Left ventricle myocardium superior (tissue), 1 donor: Measurements from ENCODE around the gene BCS1L. TPM values are rescaled to one million over a fixed set of nuclear protein-coding genes. Genes with fewer than 3 reads are reported as not detected.
A peak's percentile ranks its signal among the peaks of the same experiment; 100 is the strongest.
"Not testable (repeated sequence)": the region's sequence is repeated elsewhere in the genome, so short reads cannot be mapped to it uniquely, and the experiment has no call there.

Experiments used
- ATAC-seq: fragments of 200-7000 bp; cut with Tn5 transposase; one replicate; pipeline ENCODE4 v1.9.1; 2020; ENCODE audit warnings: mild to moderate bottlenecking, moderate library complexity
- DNase-seq: peaks from one replicate; pipeline ENCODE4 v3.0.0-alpha.2; 2020
- intact Hi-C: fragments of 100-400 bp; cut with micrococcal nuclease; formaldehyde crosslinking; loops from one replicate; pipeline ENCODE4 v1.11.0; 2022
- total RNA-seq: library from RNA; stranded (reverse); fragmentation: NEBNext Ultra II Directional; extraction: Animal tissue kit (Norgen Biotek cat#: 25700); gene quantifications from one replicate; pipeline ENCODE4 v1.2.1, GENCODE V29; 2021
- donor health status: DM: no; HTN: yes; CAD: no; lungs with severe emphysema.

The BCS1L gene
- total RNA-seq, 1 donor from 2014 or later = 49.1 TPM

DNA sequence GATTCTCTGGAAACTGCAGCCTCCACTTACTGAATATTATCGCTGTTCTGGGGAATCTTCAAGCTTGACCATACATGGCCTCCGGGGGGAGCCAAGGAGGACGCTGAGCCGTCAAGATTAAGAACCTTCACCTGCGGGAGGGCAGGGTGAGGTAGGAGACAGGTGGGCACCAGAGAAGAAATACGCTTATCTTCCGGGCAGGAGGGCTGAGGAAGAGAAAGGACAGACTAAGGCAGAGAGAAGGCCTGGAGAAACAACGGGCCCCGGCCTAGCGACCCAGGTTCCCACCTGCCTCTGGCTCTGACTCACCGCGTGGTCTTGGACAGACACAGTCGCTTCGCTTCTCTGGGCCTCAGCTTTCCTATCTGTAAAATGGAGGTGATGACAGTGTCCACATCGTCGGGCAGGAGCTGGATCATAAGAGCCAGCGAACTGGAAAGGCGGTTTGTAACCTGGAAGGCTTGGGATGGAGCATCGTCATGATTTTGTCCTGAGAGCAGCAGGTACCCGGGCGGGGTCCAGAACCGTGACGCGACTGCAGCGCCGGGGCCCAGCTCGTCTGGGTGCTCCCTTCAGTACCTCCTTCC lies 719 bp upstream of the BCS1L start:
- DNase-seq (no peak), ATAC-seq (no peak)
- intact Hi-C loops = no loop called here

- intact Hi-C loops = no loop called here
- DNase-seq (no peak), ATAC-seq (no peak)
These were observed 490 bp downstream of the BCS1L start for GRCh38 chr2:218659988-218660358.

DNA sequence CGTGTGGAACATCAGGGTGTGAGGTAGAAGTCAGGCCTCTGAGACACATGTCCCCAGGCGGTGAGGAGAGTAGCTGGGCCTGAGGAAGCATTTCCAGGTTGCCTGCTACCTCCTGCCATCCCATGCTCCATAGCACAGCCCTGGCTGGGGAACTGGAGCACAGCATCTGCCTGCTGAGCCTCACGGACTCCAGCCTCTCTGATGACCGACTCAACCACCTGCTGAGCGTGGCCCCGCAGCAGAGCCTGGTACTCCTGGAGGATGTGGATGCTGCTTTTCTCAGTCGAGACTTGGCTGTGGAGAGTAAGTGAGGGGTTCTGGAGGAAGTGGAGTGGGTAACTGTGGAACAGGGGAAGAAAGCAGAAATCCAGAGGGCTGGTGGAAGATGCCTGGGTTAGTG lies 2.9 kb downstream of the BCS1L start:
- ATAC-seq (no peak), DNase-seq (no peak)
- intact Hi-C loops = no loop called here

DNA sequence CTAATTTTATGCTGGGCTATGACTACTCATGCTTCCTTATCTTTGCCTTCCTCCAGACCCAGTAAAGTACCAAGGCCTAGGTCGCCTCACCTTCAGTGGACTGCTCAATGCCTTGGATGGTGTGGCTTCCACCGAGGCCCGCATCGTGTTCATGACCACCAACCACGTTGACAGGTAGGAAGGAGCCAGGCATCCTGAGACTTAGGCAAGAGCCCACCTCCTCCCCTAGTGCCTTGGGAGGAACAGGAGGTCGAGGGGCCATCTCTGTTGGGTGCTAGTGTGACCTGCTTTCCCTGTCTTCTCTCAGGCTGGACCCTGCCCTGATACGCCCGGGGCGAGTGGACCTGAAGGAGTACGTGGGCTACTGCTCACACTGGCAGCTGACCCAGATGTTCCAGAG lies 3.3 kb downstream of the BCS1L start:
- ATAC-seq (no peak), DNase-seq (no peak)
- intact Hi-C loops = no loop called here

- no peak for DNase-seq
- intact Hi-C loops = no loop called here
- no peak for ATAC-seq
These were observed 4.4 kb downstream of the BCS1L start for GRCh38 chr2:218663901-218664300.

DNA sequence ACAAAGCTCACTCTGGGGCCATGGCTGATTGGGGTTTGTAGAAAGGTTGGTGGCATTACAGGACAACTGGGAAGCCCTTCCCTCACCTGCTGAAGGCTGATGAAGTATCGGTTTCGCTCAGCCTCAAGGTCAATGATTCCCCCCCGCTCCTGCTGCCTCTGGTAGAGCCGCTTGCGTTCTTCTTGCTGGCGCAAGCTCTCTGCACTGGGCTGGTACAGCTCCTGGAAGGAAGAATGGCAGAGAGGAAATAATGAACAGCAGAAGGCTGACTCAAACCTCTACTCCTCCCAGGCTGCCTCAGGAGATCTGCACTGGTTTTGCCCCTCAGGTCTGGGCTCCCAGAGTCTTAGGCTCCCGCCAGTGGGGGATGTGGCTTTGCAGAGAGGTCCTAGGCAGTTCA lies 5.2 kb downstream of the BCS1L start:
- intact Hi-C loops = no loop called here
- no peak for DNase-seq
- ATAC-seq = no peak

DNA sequence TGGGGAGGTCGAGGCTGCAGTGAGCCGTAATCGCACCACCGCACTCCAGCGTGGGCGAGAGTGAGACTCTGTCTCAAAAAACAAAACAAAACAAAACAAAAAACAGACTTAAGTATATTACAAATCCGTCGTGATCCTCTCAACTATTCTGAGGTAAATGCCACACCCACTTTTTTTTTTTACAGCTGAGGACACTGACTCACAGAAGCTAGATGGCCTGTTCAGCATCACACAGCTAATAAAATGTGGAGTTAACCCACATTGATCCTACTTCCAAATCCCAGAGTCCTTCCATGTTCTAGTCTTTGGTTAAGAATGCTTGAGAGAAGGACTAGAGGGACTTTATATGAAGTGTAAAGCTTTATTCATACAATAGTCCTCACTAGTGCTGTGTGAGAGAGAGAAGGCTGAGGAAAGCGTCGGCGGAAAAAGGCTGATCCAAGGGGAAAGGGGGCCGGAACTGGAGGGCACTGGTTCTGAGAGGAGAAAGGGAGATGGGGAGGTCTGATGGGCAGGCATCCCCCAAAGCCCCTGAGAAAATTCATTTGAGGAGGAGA lies 11.7 kb downstream of the BCS1L start:
- intact Hi-C loops = no loop called here
- DNase-seq = no peak
- ATAC-seq = no peak

- peak; percentile 87 for DNase-seq
- ATAC-seq = peak; percentile 97
- intact Hi-C loops = no loop called here
These were observed 12.4 kb downstream of the BCS1L start, which contains the start of the genes RNF25 and STK36 for GRCh38 chr2:218671654-218672566. RNF25 (minus strand) TSS chr2:218672002; CDS start chr2:218671970, 32 bp downstream. STK36 (plus strand) TSS chr2:218672086; CDS start chr2:218672830, 744 bp downstream.

DNA sequence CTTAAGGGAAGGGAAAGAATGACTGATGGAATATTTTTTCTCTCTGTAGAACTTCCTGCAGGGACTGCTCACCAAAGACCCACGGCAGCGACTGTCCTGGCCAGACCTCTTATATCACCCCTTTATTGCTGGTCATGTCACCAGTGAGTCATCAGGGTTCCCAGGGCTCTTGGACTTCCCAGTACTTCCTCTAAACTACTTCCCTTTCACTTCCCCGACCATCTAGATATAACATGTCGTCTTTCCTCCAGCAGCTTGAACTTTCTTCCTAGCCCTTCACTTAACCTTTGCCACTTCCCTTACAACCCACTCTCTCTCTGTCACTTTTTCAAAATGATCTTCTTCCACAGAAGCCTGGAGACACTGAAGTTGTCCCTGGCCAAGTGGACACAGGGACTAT lies 19.6 kb downstream of the BCS1L start:
- ATAC-seq (no peak), DNase-seq (no peak)
- intact Hi-C loops = no loop called here

- ATAC-seq (no peak), DNase-seq (no peak)
- intact Hi-C loops = no loop called here
These were observed 20.6 kb downstream of the BCS1L start for GRCh38 chr2:218680061-218680460.

DNA sequence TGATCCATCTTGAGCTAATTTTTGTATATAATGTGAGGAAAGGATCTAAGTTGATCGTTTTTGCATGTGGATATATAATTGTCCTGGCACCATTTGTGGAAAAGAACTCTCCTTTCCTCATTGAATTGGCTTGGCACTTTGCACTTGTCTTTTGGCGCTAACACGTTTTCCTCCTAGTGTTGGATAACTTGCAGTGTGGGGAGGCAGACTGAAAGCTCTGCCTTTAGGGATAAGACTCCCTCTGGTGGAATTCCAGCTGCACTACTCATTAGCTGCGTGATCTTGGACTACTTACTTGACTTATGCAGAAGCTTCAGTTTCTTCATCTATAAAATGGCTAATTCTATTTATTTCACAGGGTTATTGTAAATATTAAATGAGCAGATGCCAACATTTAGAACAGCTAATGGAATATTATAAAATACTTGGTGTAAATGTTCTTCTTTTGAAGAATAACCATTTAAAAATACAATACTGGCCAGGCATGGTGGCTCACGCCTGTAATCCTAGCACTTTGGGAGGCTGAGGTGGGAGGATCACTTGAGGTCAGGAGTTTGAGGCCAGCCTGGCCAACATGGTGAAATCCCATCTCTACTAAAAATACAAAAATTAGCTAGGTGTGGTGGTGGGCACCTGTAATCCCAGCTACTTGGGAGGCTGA lies 28.0 kb downstream of the BCS1L start:
- DNase-seq, intact Hi-C loops: not testable (repeated sequence)
- ATAC-seq = peak; percentile 87

DNA sequence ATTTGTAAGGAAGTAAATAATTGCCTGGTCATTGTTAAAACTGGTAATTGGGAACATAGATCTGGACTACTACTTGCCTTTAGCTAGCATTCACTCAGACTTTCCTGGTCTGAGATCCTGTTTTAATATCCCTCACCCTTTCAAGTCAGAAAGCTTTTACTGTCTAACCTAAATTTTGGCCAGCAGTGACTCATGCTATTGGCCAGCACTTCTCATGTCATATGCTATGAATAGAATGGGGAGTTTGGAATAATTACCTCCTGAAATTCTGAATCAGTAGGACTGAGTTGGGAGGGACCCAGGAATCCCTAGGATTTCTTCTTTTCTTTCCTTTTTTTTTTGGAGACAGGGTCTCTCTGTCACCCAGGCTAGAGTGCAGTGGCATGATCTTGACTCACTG lies 31.8 kb downstream of the BCS1L start:
- peak; percentile 48 for ATAC-seq
- intact Hi-C loops = no loop called here
- DNase-seq = no peak

DNA sequence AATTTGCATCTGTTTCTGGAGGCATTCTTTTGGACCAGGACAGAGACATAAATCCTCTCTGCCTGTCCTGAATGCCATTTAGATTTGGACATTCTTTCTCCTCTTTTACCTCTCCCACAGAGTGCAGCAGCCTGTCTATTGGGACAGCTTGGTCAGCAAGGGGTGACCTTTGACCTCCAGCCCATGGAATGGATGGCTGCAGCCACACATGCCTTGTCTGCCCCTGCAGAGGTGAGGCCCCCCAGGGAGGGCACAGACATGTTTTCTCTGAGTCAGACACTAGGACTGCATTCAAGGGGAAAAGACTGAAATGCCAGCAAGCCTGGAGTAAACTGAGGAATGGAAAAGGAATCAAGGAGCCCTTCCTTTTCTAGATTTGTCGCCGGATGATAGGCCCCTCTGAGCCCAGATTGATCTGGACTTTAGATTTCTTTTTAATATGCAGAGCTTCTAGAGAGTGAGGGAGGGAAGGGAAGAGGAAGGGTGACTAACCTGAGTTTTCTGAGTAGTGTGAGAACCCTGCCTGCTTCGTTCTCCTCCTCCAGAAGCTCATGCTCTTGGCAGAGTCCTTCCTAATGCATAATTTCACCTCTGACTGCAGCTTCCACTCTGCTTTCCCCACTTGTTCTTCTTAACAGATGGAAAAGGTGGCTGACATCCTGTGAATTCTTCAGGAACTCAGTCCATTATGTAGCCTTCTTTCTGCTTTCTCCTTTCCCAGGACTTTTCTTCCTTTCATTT lies 35.1 kb downstream of the BCS1L start:
- no peak for DNase-seq
- no peak for ATAC-seq
- intact Hi-C loops = no loop called here

- DNase-seq (no peak), ATAC-seq (no peak)
- intact Hi-C loops = no loop called here
These were observed 39.4 kb downstream of the BCS1L start for GRCh38 chr2:218698885-218699284.

GRCh38 chr2:218701806-218702205 lies 42.3 kb downstream of the BCS1L start:
- ATAC-seq (peak; percentile 48), DNase-seq (no peak)
- intact Hi-C loops = no loop called here

GRCh38 chr2:218703341-218703740 lies 43.9 kb downstream of the BCS1L start:
- intact Hi-C loops = no loop called here
- no peak for ATAC-seq

DNA sequence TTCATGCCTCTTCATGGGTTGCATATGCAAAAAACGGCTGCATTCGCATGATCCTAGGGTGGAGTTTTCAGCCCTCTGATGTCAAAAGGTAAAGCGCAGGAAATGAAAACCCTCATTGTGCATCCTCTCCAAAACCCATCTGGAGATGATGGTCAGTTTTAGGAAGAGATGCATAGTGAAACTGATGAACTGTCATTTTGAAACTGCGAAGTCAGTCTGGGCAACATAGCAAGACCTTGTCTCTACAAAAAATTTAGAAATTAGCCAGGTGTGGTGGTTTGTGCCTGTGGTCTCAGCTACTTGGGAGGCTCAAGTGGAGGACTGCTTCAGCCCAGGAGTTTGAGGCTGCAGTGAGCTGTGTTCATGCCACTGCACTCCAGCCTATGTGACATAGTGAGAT lies 48.6 kb downstream of the BCS1L start:
- intact Hi-C loops = no loop called here
- no peak for ATAC-seq
- DNase-seq = no peak

More at GRCh38 chr2:218703341-218703740, 43.9 kb downstream of the BCS1L start:
- DNase-seq = no peak

DNA sequence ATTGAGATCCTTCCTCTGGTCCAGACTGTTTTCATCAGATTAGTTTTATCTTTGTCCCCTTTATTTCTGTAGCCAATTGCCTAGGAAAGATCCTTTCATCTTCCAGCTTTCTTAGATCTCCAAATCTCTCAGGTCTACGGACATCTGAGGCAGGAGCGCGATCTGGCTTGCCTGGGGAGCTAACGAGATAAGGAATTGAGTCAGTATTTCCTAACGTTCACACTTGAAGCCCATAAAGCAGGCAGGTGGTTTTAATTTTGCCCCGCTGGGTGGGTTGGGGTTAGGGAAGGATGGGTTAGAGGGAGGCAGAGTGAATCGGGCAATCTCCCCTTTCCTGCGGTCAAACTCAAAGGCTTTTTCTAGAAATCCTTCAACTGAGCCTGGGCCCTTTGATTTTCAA lies 50.4 kb downstream of the BCS1L start:
- ATAC-seq = no peak
- intact Hi-C loops = loop anchor here (10.0 kb wide), 1 partner anchor 135 kb away; no protein-coding TSS in a partner anchor
- no peak for DNase-seq

DNA sequence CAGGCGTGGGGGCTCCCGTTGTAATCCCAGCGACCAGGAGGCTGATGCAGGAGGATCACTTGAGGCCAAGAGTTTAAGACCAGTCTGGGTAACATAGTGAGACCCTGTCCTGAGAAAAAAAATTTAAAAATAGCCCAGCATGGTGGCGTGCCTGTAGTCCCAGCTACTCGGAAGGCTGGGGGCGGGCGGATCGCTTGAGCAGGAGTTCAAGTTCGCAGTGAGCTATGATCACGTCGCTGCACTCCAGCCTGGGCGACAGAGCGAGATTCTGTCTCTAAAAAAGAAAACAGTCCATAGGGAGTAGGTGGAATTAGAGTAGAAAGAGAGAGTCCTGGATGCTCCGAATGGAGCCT lies 50.8 kb downstream of the BCS1L start:
- intact Hi-C loops = loop anchor here (10.0 kb wide), 1 partner anchor 134 kb away; no protein-coding TSS in a partner anchor
- ATAC-seq (peak; percentile 2), DNase-seq (no peak)
